LNCaP clone FGC (cell line): ENCODE measurements around the gene DDX28.
"Not testable (repeated sequence)": the region's sequence is repeated elsewhere in the genome, so short reads cannot be mapped to it uniquely, and the experiment has no call there.

Experiments
- DNase-seq: peaks from one replicate; pipeline ENCODE4 v3.0.0-alpha.2; 2011; ENCODE audit warnings: low read depth
- H3K4me3 ChIP-seq: 2 replicates; pipeline ENCODE4 v1.5.1; 2011; ENCODE audit warnings: mild to moderate bottlenecking, low read depth, low read length, control low read depth
- CTCF ChIP-seq: IDR thresholded peaks from 2 replicates; pipeline ENCODE4 v1.5.1; 2012; ENCODE audit warnings: mild to moderate bottlenecking; ENCODE audit not compliant: control insufficient read depth, insufficient read depth; ENCODE audit errors: extremely low read depth

The DDX28 gene

DNA sequence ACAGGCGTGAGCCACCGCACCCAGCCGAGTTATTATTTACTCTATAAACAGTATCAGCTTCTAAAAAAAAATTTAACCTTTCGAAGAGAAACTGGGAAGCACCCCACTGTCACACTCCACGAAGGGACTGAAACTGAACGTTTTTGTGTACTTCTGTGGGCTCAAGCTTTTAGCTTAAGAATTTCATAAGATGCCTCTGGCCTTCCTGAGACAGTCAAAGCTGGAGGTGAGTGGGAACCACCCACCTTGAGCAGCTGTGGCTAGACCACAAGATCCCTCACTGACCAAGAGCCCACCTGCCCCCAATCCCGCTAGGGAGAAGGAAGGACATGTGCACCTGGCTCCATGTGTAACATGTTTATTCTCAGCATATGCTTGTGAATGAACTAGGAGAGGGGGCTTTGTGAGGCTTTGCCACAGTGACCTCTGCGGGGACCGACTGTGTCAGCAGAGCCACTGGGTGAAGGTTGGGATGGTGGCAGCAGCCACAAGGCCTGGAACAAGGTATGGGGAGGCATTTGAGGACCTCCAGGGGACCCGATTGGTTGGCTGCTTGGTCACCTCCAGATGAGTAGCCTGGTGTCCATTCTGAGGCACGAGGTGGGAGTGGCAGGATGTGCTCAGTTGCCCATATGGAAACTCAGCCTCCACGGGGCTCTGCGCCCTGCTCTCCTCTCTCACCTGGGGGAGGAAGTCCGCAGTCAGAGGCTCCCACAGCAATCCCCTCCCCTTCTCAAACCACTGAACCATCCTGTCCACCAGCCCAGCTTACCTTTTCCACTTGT is 47.5 kb downstream of the DDX28 start:
- TF ChIP-seq CTCF, result no peak
- H3K4me3 ChIP-seq, result no peak overlapping the region
- no peak for DNase-seq

GRCh38 chr16:67972285-67972684 is 50.7 kb downstream of the DDX28 start:
- not testable (repeated sequence) for H3K4me3 ChIP-seq, DNase-seq

DNA sequence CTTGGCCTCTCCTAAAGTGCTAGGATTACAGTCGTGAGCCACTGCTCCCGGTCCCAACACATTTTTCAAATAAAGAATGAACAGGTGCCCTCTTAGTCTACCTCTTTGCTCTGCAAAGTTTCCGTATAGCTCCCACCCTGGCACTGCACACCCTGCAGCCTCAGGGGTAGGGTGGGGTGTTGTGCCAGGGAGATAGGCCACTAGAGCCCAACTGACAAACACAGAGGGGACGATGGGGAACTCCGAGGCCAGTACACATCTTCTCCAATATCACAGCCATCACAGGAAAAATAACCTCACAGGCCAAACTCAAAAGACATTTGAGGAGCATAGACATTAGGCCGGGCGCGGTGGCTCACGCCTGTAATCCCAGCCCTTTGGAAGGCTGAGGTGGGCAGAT is 51.9 kb downstream of the DDX28 start:
- H3K4me3 ChIP-seq, result no peak overlapping the region
- no peak for TF ChIP-seq CTCF
- no peak for DNase-seq
